HAP-1 (cell line): ENCODE measurements around the gene ACBD7.

ENCODE experiments used
- DNase-seq, 2 experiments: peaks; one replicate each; pipeline ENCODE4 v3.0.0-alpha.2; 2016 to 2020; ENCODE audit warnings: low spot score in 2 of 2
- H3K27me3 ChIP-seq: fragments of 250-450 bp; sonication (Bioruptor Pico); 2 replicates; pipeline ENCODE4 v1.5.1; 2020; ENCODE audit warnings: low read depth, mild to moderate bottlenecking, moderate library complexity
- H3K36me3 ChIP-seq: fragments of 250-450 bp; sonication (Bioruptor Pico); replicated peaks from 2 replicates; pipeline ENCODE4 v1.5.1; 2020; ENCODE audit warnings: mild to moderate bottlenecking
- H3K4me1 ChIP-seq: fragments of 250-450 bp; sonication (Bioruptor Pico); 2 replicates; pipeline ENCODE4 v1.5.1; 2020; ENCODE audit warnings: mild to moderate bottlenecking
- H3K4me3 ChIP-seq: fragments of 250-450 bp; sonication (Bioruptor Pico); 2 replicates; pipeline ENCODE4 v1.5.1; 2020; ENCODE audit warnings: mild to moderate bottlenecking, moderate library complexity
- H3K9me3 ChIP-seq: fragments of 250-450 bp; sonication (Bioruptor Pico); 2 replicates; pipeline ENCODE4 v1.5.1; 2020; ENCODE audit warnings: mild to moderate bottlenecking, moderate library complexity
- in situ Hi-C: fragments of 300-500 bp; cut with MboI; formaldehyde crosslinking; loops from 3 replicates; pipeline ENCODE4 v1.14.3; 2020; ENCODE audit warnings: low sequenced_read_pairs, inconsistent platforms, mixed read lengths

ACBD7 gene

DNA sequence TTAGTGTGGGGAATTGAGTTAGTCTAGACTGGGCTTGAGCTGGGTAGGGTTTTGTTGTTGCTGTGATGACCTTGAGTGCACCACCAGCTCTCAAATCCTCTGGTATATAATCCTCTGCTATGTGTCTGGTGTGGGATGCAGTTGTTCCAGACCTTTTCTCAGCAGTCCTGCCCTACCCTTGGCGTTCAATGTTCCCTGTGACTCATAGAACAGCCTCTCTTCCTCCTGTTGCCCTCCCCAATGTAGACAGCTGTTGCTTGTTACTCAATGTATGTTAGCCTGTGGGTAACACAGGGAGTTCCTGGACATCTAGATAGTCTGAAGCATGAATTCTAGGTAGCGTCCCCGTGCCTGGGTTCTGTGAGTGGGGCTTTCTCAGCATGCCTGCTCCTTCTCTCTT is 19.8 kb downstream of the ACBD7 start:
- H3K9me3 ChIP-seq = peaks cover 3% of the 10 kb centered on the region; the same call in 1 of the 2 replicates
- in situ Hi-C loops = no loop called here
- no peaks in the 10 kb centered on the region for H3K36me3 ChIP-seq
- H3K4me3 ChIP-seq = no peak overlapping the region
- no peak for DNase-seq
- H3K4me1 ChIP-seq = no peaks in the 10 kb centered on the region
- no peaks in the 10 kb centered on the region for H3K27me3 ChIP-seq

DNA sequence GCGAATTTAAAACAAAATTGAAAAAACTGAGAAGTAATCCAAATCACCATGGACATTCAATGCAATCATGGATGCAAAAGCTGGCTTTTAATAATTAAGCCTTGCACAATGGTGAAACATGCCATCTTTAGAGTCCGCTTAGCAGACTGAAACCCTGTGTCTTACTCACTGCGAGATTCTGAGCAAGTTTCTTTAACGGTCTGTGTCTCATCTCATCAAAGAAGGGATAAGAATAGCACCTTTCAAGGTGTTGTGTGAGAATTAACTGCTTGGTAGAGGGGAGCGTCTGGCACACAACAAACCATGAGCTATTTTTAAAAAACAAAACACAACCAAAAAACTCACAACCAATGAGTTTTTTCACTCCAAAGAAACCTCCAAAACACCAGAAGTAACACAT is 21.4 kb downstream of the ACBD7 start:
- no peak for DNase-seq
- no peaks in the 10 kb centered on the region for H3K27me3 ChIP-seq

DNA sequence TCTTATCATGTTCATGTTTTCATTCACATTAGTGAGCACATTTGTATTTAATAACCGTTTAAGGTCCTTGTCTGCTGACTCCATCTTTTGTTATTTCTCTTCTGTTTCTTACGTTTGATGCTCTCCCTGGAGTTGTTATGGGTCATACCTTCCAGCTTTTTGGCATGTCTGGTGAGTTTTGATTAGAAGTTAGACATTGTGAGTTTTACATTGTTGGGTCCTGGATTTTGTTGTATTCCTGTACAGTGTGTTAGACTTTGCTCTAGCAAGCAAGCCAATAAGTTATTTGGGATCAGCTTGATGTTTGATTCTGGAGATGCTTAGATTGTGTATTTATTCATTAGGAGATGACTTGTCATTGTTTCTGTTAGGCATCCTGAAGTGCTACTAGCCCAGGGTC is 27.9 kb downstream of the ACBD7 start:
- Histone ChIP-seq H3K9me3 (no peaks in the 10 kb centered on the region), H3K4me1 (no peaks in the 10 kb centered on the region), H3K27me3 (peaks cover 3% of the 10 kb centered on the region; the same call in 1 of the 2 replicates), H3K4me3 (no peak overlapping the region), H3K36me3 (no peaks in the 10 kb centered on the region)
- no peak for DNase-seq
- in situ Hi-C loops = no loop called here

More for the DNA sequence above, 21.4 kb downstream of the ACBD7 start:
- H3K4me3 ChIP-seq = no peak overlapping the region
- H3K4me1 ChIP-seq = no peaks in the 10 kb centered on the region
- in situ Hi-C loops = no loop called here
- H3K9me3 ChIP-seq = peaks cover under 1% of the 10 kb centered on the region; the same call in 1 of the 2 replicates
- no peaks in the 10 kb centered on the region for H3K36me3 ChIP-seq

DNA sequence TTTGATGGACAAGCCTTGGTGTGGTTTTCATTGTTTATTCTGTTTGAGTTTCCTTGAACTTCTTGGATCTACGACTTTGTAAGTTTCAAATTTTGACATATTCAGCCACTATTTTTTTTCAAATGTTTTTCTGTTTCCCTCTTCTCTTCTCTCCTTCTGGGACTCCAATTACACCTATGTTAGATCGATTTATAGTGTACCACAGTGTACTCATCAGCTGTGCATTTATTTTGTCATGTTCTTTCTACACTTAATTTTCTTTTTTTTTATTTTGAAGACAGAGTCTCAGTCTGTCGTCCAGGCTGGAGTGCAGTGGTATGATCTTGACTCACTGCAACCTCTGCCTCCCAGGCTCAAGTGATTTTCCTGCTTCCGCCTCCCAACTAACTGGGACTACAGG is 28.7 kb downstream of the ACBD7 start:
- H3K36me3 ChIP-seq = no peaks in the 10 kb centered on the region
- in situ Hi-C loops = no loop called here
- H3K9me3 ChIP-seq = no peaks in the 10 kb centered on the region
- H3K4me3 ChIP-seq = no peak overlapping the region
- H3K4me1 ChIP-seq = no peaks in the 10 kb centered on the region
- DNase-seq = no peak
- H3K27me3 ChIP-seq = peaks cover 3% of the 10 kb centered on the region; the same call in 1 of the 2 replicates

- Histone ChIP-seq H3K4me3 (no peak overlapping the region), H3K27me3 (peaks cover 3% of the 10 kb centered on the region; the same call in 1 of the 2 replicates), H3K9me3 (no peaks in the 10 kb centered on the region), H3K36me3 (no peaks in the 10 kb centered on the region), H3K4me1 (no peaks in the 10 kb centered on the region)
- no peak for DNase-seq
- in situ Hi-C loops = no loop called here
These were observed 29.9 kb downstream of the ACBD7 start for GRCh38 chr10:15058689-15059088.

DNA sequence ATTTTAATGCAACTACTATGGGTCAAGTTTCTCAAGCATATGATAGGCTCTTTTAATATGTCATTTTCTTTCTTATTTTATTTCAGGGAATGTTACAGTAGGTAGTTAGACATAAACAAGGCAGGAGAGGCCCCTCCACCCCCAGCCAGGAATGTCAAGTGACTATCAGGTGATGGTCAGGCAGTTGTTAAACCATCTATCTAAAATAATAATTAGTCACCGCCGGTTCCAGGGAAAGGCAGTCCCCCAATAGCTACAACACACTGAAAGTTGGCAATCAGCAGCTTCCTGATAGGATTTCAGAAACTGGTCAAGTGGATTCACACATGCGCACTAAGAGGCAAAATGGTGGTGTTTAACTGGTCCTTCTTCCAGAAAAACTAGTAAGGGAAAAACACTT is 35.5 kb downstream of the ACBD7 start:
- in situ Hi-C loops = no loop called here
- no peaks in the 10 kb centered on the region for H3K36me3 ChIP-seq
- no peak for DNase-seq
- H3K27me3 ChIP-seq = peaks cover 3% of the 10 kb centered on the region; the same call in 1 of the 2 replicates
- no peak overlapping the region for H3K4me3 ChIP-seq
- H3K9me3 ChIP-seq = no peaks in the 10 kb centered on the region
- H3K4me1 ChIP-seq = no peaks in the 10 kb centered on the region

GRCh38 chr10:15052121-15052520 is 36.5 kb downstream of the ACBD7 start:
- no peaks in the 10 kb centered on the region for H3K27me3 ChIP-seq
- no peak overlapping the region for H3K4me3 ChIP-seq
- H3K9me3 ChIP-seq = no peaks in the 10 kb centered on the region
- H3K4me1 ChIP-seq = no peaks in the 10 kb centered on the region
- DNase-seq = no peak
- no peaks in the 10 kb centered on the region for H3K36me3 ChIP-seq
- in situ Hi-C loops = no loop called here

- in situ Hi-C loops = no loop called here
- no peaks in the 10 kb centered on the region for H3K4me1 ChIP-seq
- no peaks in the 10 kb centered on the region for H3K9me3 ChIP-seq
- no peaks in the 10 kb centered on the region for H3K36me3 ChIP-seq
- no peak overlapping the region for H3K4me3 ChIP-seq
- no peaks in the 10 kb centered on the region for H3K27me3 ChIP-seq
- DNase-seq = no peak
These were observed 39.0 kb downstream of the ACBD7 start for GRCh38 chr10:15049533-15049932.

GRCh38 chr10:15046626-15047025 is 42.0 kb downstream of the ACBD7 start:
- Histone ChIP-seq H3K4me1 (no peaks in the 10 kb centered on the region), H3K4me3 (no peak overlapping the region), H3K9me3 (no peaks in the 10 kb centered on the region), H3K36me3 (no peaks in the 10 kb centered on the region), H3K27me3 (no peaks in the 10 kb centered on the region)
- no peak for DNase-seq
- in situ Hi-C loops = no loop called here

DNA sequence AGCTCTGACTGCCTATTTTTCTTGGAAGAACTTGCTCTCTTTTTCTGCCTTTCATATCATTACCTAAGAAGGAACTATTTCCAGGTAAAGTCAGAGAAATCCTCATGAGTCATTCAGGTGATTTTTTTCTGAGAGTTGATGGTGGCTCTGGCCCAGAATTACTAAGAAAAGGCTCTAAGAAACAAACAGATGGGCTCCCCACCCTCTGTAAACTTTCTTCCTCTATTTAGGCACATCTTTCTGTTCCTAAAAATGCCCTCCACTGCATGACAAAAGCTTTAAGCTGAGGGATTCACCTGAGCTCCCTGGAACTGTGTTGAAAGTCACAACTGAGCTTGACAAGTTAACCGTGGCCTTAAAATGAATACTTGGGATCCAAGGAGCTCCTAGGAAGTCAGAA is 43.2 kb downstream of the ACBD7 start:
- H3K4me1 ChIP-seq = no peaks in the 10 kb centered on the region
- no peak overlapping the region for H3K4me3 ChIP-seq
- DNase-seq = no peak
- in situ Hi-C loops = no loop called here
- H3K9me3 ChIP-seq = no peaks in the 10 kb centered on the region
- no peaks in the 10 kb centered on the region for H3K36me3 ChIP-seq
- H3K27me3 ChIP-seq = no peaks in the 10 kb centered on the region

- in situ Hi-C loops = no loop called here
- Histone ChIP-seq H3K4me3 (no peak within 1 kb of the TSS), H3K9me3 (no peaks in the 10 kb centered on the region)
These were observed 44.9 kb downstream of the ACBD7 start, which contains the start of gene OLAH for GRCh38 chr10:15043674-15044073. TSS of gene OLAH (plus strand) at chr10:15043943. CDS start at chr10:15047289, 3,346 bp downstream.

GRCh38 chr10:15038416-15038815 is 50.2 kb downstream of the ACBD7 start:
- Histone ChIP-seq H3K4me3 (no peak overlapping the region), H3K27me3 (no peaks in the 10 kb centered on the region), H3K36me3 (no peaks in the 10 kb centered on the region), H3K9me3 (no peaks in the 10 kb centered on the region), H3K4me1 (no peaks in the 10 kb centered on the region)
- no peak for DNase-seq
- in situ Hi-C loops = no loop called here

More at GRCh38 chr10:15043674-15044073, 44.9 kb downstream of the ACBD7 start, which contains the start of gene OLAH:
- no peak for DNase-seq
- H3K36me3 ChIP-seq = no peaks in the 10 kb centered on the region
- H3K4me1 ChIP-seq = no peaks in the 10 kb centered on the region
- H3K27me3 ChIP-seq = no peaks in the 10 kb centered on the region

GRCh38 chr10:15037691-15038090 is 50.9 kb downstream of the ACBD7 start:
- DNase-seq = no peak
- no peaks in the 10 kb centered on the region for H3K4me1 ChIP-seq
- H3K27me3 ChIP-seq = no peaks in the 10 kb centered on the region
- H3K4me3 ChIP-seq = no peak overlapping the region
- no peaks in the 10 kb centered on the region for H3K36me3 ChIP-seq
- in situ Hi-C loops = no loop called here
- H3K9me3 ChIP-seq = no peaks in the 10 kb centered on the region

DNA sequence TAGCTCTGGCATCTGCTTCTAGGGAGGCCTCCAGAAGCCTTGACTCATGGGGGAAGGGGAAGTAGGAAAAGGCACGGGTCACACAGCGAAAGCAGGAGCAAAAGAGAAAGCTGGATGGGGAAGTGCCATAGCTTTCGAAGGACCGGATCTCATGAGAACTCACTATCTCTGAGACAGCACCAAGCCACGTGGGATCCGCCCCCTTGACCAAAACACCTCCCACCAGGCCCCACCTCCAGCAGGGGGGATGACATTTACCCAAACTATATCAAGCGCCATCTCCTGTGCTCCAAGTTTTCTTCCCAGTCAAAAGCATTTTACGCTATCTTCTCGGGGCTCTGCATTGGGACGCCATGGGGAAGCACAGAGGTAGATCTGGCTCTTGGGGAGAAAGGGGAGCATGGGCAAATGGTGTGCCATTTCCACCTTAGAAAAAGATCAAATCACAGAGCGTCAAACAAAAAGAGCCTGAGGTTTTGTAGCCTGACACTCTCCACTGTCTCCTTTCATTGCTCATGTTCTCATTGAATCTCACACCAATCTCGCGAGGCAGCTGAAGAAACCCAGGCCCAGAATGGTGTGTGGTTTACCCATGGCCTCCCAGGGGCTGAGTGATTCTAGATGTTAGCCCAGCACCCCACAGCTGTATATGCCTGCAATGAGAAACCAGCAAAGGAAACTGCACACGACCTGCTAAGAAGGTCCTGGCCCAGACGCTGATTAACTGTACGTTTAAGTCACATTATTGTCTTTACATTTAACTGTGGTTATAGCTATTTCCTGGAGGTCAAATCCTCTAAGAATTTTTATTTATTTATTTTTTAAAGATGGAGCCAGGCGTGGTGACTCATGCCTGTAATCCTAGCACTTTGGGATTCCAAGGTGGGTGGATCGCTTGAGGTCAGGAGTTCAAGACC is 52.9 kb downstream of the ACBD7 start:
- Histone ChIP-seq H3K9me3 (no peaks in the 10 kb centered on the region), H3K36me3 (no peaks in the 10 kb centered on the region), H3K4me3 (no peak overlapping the region), H3K4me1 (no peaks in the 10 kb centered on the region), H3K27me3 (no peaks in the 10 kb centered on the region)
- in situ Hi-C loops = no loop called here
- no peak for DNase-seq
